ENCODE data around the gene PRR33. TPM values are rescaled to one million over a fixed set of nuclear protein-coding genes. Genes with fewer than 3 reads are reported as not detected.
A peak's percentile ranks its signal among the peaks of the same experiment; 100 is the strongest.

The PRR33 gene
- polyA plus RNA-seq, 1 donor from 2014 or later = 0.60 TPM

GRCh38 chr11:1852877-1853276, 38.8 kb downstream of the PRR33 start, which contains the start of gene LSP1:
Gene LSP1, plus strand, starts transcription at chr11:1853084. Its CDS starts 61 bp downstream, at chr11:1853145.
- Mint-ChIP-seq H3K36me3 (peaks cover 4% of the 10 kb centered on the region), H3K4me1 (peaks cover 19 to 37% (median 33%) of the 10 kb centered on the region in 3 donors), H3K27me3 (peaks cover 1% of the 10 kb centered on the region), H3K9me3 (no peaks in the 10 kb centered on the region), H3K4me3 (peak within 1 kb of the TSS; percentile 96 to 100 (median 98)), H3K27ac (peak within 1 kb of the TSS; percentile 95 to 98 (median 97))

- Mint-ChIP-seq H3K9me3 (no peaks in the 10 kb centered on the region), H3K36me3 (peaks cover 4% of the 10 kb centered on the region), H3K27ac (peak overlapping the region; percentile 95 to 98 (median 97)), H3K27me3 (peaks cover 1% of the 10 kb centered on the region), H3K4me1 (peaks cover 19 to 39% (median 34%) of the 10 kb centered on the region in 3 donors), H3K4me3 (peak overlapping the region; percentile 96 to 100 (median 98))
These were observed 39.3 kb downstream of the PRR33 start for GRCh38 chr11:1852271-1852876.

GRCh38 chr11:1851468-1852180, 40.1 kb downstream of the PRR33 start:
- no peaks in the 10 kb centered on the region for H3K9me3 Mint-ChIP-seq
- peaks cover 1% of the 10 kb centered on the region for H3K27me3 Mint-ChIP-seq
- H3K4me1 Mint-ChIP-seq = peaks cover 19 to 40% (median 37%) of the 10 kb centered on the region in 3 donors
- H3K4me3 Mint-ChIP-seq = peak overlapping the region; percentile 88 to 100 (median 98)
- H3K27ac Mint-ChIP-seq = peak overlapping the region; percentile 98
- peaks cover 4% of the 10 kb centered on the region for H3K36me3 Mint-ChIP-seq

- Mint-ChIP-seq H3K4me1 (peaks cover 33 to 56% (median 53%) of the 10 kb centered on the region in 3 donors), H3K4me3 (peak overlapping the region in 2 of 4 donors; percentile 69 to 82), H3K27me3 (peaks cover 5% of the 10 kb centered on the region), H3K9me3 (no peaks in the 10 kb centered on the region), H3K36me3 (peaks cover 4% of the 10 kb centered on the region), H3K27ac (peak overlapping the region in 2 of 3 donors; percentile 31 to 98)
These were observed 42.9 kb downstream of the PRR33 start for GRCh38 chr11:1848640-1849430.

- H3K27me3 Mint-ChIP-seq = peaks cover 5% of the 10 kb centered on the region
- H3K4me1 Mint-ChIP-seq = peaks cover 37 to 62% (median 59%) of the 10 kb centered on the region in 3 donors
- H3K27ac Mint-ChIP-seq = peak overlapping the region in 2 of 3 donors; percentile 51 to 98
- H3K36me3 Mint-ChIP-seq = peaks cover 4% of the 10 kb centered on the region
- peak overlapping the region in 3 of 4 donors; percentile 59 to 82 (median 69) for H3K4me3 Mint-ChIP-seq
- no peaks in the 10 kb centered on the region for H3K9me3 Mint-ChIP-seq
These were observed 43.6 kb downstream of the PRR33 start for GRCh38 chr11:1847926-1848639.

GRCh38 chr11:1847006-1847735, 44.5 kb downstream of the PRR33 start:
- Mint-ChIP-seq H3K36me3 (no peaks in the 10 kb centered on the region), H3K27me3 (peaks cover 4% of the 10 kb centered on the region), H3K4me1 (peaks cover 31 to 56% (median 52%) of the 10 kb centered on the region in 3 donors), H3K27ac (peak overlapping the region in 2 of 3 donors; percentile 83 to 98), H3K9me3 (no peaks in the 10 kb centered on the region), H3K4me3 (peak overlapping the region in 3 of 4 donors; percentile 17 to 59 (median 37))

- peaks cover 31 to 53% (median 49%) of the 10 kb centered on the region in 3 donors for H3K4me1 Mint-ChIP-seq
- H3K36me3 Mint-ChIP-seq = no peaks in the 10 kb centered on the region
- H3K27me3 Mint-ChIP-seq = peaks cover 4% of the 10 kb centered on the region
- H3K9me3 Mint-ChIP-seq = no peaks in the 10 kb centered on the region
- peak overlapping the region in 2 of 4 donors; percentile 38 to 77 for H3K4me3 Mint-ChIP-seq
- H3K27ac Mint-ChIP-seq = peak overlapping the region in 2 of 3 donors; percentile 83 to 87
These were observed 45.2 kb downstream of the PRR33 start for GRCh38 chr11:1846453-1846932.

- Mint-ChIP-seq H3K36me3 (no peaks in the 10 kb centered on the region), H3K27me3 (peaks cover 4% of the 10 kb centered on the region), H3K4me3 (peak overlapping the region; percentile 38 to 83 (median 57)), H3K4me1 (peaks cover 28 to 49% (median 47%) of the 10 kb centered on the region in 3 donors), H3K27ac (peak overlapping the region; percentile 7 to 87 (median 74)), H3K9me3 (no peaks in the 10 kb centered on the region)
These were observed 45.9 kb downstream of the PRR33 start for GRCh38 chr11:1845561-1846452.

GRCh38 chr11:1845095-1845429, 46.6 kb downstream of the PRR33 start:
- Mint-ChIP-seq H3K9me3 (no peaks in the 10 kb centered on the region), H3K4me3 (peak overlapping the region; percentile 44 to 83 (median 69)), H3K36me3 (no peaks in the 10 kb centered on the region), H3K27me3 (peaks cover 4% of the 10 kb centered on the region), H3K27ac (peak overlapping the region; percentile 7 to 87 (median 53)), H3K4me1 (peaks cover 25 to 46% (median 45%) of the 10 kb centered on the region in 3 donors)

- Mint-ChIP-seq H3K4me3 (peak overlapping the region; percentile 44 to 83 (median 69)), H3K36me3 (no peaks in the 10 kb centered on the region), H3K4me1 (peaks cover 28 to 48% (median 47%) of the 10 kb centered on the region in 3 donors), H3K27me3 (peaks cover 4% of the 10 kb centered on the region), H3K9me3 (no peaks in the 10 kb centered on the region), H3K27ac (peak overlapping the region; percentile 7 to 87 (median 55))
These were observed 47.2 kb downstream of the PRR33 start for GRCh38 chr11:1844221-1845094.

GRCh38 chr11:1843796-1844195, 47.9 kb downstream of the PRR33 start:
- Mint-ChIP-seq H3K36me3 (no peaks in the 10 kb centered on the region), H3K9me3 (no peaks in the 10 kb centered on the region), H3K4me1 (peaks cover 28 to 49% (median 42%) of the 10 kb centered on the region in 3 donors), H3K27me3 (peaks cover 4% of the 10 kb centered on the region), H3K27ac (peak overlapping the region in 2 of 3 donors; percentile 7 to 28), H3K4me3 (peak overlapping the region in 2 of 4 donors; percentile 11 to 72)

- H3K9me3 Mint-ChIP-seq = no peaks in the 10 kb centered on the region
- peaks cover 4% of the 10 kb centered on the region for H3K27me3 Mint-ChIP-seq
- H3K4me3 Mint-ChIP-seq = peak overlapping the region in 1 of 4 donors; percentile 60
- H3K36me3 Mint-ChIP-seq = no peaks in the 10 kb centered on the region
- peak overlapping the region in 2 of 3 donors; percentile 7 to 28 for H3K27ac Mint-ChIP-seq
- H3K4me1 Mint-ChIP-seq = peaks cover 28 to 45% (median 41%) of the 10 kb centered on the region in 3 donors
These were observed 48.6 kb downstream of the PRR33 start for GRCh38 chr11:1843098-1843473.

Measured in IgD-negative memory B cell (primary cell).